Right renal cortex interstitium (tissue), 3 donors: ENCODE data around the gene PGS1. TPM values are rescaled to one million over a fixed set of nuclear protein-coding genes. Genes with fewer than 3 reads are reported as not detected.
"Not testable (repeated sequence)": the region's sequence is repeated elsewhere in the genome, so short reads cannot be mapped to it uniquely, and the experiment has no call there.

ENCODE experiments used
- DNase-seq, 3 donors: peaks; one replicate each; pipeline ENCODE4 v3.0.0-alpha.2; 2013; ENCODE audit warnings: low read depth in 3 of 3, low spot score in 2 of 3
- polyA plus RNA-seq, 3 donors: library from polyadenylated mRNA; unstranded; fragments of 120-200 nt; gene quantifications; one replicate each; pipeline ENCODE4 v1.2.1, GENCODE V29; 2013; ENCODE audit not compliant: insufficient read length in 3 of 3

Gene PGS1
- polyA plus RNA-seq = 10 to 100 TPM; 38.8 to 41.3 (median 39.1) TPM

DNA sequence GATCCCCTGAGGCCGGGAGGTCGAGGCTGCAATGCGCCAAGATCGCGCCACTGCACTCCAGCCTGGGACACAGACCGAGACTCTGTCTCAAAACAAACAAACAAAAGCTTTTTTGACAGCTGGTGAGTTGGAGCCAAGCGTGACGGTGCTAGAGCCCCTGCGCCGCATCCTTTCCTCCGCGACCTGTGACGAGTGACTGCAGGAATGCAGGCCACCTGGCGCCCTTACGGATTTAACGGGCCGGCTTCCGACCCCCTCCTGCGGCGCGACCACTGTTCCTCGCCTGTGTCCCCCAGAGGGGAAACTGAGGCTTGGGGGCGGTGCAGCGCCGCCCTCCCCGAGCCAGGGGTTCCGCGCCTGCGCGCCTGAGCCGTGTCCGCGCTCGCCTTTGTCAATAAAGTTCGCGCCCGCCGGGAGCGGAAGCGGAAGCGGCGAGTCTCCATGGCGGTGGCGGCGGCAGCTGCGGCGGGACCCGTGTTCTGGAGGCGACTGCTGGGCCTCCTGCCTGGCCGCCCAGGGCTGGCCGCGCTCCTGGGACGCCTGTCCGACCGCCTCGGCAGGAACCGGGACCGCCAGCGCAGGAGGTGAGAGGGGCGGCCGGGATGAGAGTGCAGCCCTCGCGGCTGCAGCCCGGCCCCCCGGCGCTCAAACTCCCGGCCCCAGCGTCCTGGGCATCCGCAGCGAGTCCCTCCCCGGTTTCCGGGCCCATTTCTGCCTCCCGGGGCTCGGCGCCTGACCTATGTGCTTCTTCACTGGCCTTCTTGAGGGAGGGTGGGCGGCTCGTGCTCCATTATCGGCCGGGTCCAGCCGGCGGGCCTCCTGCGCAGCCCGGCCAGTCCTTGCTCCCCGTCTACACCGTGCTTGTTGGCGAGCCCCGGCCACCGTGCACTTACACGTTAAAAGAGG, at the start of gene PGS1:
Gene PGS1 (plus strand): TSS at position 425 of the 906 bp plus-strand sequence. CDS start 17 bp downstream, at position 442.
- DNase-seq = peak in 1 of 3 donors; percentile 47

DNA sequence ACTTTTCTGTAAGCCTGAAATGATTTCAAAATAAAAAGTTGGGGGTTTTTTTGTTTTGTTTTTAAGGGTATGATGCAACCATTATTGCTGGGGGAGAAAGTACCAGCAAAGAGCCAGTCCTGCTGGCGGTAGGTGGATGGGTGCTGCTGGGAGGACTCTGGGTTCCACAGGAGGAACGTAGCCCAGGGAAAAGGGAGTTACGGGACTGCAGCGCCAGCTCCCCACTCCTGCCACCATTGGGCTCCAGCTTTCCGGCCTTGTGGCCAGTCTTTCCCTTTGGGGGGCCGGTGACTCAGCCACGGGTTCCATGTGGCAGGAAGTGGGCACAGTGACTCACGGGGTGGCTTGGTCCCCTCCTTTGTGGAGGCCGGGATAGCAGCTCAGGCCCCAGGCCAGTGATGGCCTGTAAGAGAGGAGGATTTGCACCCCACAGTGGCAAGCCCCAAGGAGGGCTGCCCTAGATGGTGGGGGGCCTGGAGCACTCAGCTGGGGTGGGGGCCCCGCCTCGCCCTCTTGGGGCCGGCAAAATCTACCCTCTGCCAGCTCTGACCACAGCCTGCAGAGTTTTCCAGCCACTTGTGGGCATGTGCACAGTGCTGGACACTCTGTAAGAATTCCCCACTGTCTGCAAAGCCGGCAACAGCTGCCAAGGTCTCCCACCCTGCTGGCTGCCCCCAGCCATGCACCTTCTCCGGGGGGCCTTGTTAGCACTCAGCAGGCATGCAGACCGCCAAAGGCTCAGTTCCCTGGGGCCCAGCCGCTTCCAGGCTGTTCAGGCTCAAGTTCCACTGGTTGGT, 49.0 kb upstream of the PGS1 start:
- no peak for DNase-seq

- no peak for DNase-seq
Observed at GRCh38 chr17:78330570-78331224, 47.8 kb upstream of the PGS1 start.

DNA sequence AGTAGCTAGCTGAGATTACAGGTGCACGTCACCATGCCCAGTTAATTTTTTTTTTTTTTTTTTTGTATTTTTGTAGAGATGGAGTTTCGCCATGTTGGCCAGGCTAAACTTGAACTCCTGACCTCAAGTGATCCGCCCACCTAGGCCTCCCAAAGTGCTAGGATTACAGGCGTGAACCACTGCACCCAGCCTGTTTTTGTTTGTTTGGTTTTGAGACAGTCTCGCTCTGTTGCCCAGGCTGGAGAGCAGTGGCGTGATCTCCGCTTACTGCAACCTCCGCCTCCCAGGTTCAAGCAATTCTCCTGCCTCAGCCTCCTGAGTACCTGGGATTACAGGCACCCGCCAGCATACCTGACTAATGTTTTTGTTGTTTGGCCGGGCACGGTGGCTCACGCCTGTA, 47.1 kb upstream of the PGS1 start:
- not testable (repeated sequence) for DNase-seq

- DNase-seq = no peak
Observed at GRCh38 chr17:78332991-78333390, 45.5 kb upstream of the PGS1 start.

GRCh38 chr17:78335209-78335608, 43.2 kb upstream of the PGS1 start:
- DNase-seq = no peak

DNA sequence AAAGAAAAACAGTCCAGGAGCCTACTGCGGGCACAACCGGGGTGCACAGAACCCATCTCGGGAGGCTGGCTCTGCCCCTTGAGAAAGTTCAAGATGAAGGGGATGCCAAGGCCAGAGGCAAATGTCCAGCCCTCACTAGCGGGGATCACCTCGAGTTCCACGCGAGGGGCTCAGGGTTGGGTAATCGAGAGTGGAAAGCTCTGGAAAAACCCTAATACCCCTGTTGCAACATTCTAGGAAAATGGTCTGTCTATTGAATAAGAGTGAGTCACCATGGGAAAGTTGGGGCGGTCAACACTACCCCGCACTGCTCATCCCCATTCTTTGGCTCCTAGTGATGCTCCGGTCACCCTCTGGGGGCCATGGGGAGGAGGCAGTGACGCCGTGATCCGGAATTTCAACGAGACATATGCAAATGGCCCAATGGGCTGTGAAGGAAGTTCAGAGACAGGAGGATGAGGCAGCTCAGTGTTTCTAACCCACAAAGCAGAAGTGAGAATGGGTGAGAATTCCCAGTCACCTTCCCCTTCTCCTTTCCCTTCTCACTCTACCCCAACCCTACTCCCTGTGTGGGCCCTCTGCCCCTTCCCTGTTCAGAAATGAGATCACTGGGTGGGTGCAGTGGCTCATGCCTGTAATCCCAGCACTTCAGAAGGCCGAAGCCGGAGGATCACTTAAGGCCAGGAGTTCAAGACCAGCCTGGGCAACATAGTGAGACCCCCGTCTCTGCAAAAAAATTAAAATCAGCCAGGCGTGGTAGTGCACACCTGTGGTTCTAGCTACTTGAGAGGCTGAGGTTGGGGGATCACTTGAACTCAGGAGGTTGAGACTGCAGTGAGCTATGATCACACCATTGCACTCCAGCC, 41.0 kb upstream of the PGS1 start:
- DNase-seq = no peak

DNA sequence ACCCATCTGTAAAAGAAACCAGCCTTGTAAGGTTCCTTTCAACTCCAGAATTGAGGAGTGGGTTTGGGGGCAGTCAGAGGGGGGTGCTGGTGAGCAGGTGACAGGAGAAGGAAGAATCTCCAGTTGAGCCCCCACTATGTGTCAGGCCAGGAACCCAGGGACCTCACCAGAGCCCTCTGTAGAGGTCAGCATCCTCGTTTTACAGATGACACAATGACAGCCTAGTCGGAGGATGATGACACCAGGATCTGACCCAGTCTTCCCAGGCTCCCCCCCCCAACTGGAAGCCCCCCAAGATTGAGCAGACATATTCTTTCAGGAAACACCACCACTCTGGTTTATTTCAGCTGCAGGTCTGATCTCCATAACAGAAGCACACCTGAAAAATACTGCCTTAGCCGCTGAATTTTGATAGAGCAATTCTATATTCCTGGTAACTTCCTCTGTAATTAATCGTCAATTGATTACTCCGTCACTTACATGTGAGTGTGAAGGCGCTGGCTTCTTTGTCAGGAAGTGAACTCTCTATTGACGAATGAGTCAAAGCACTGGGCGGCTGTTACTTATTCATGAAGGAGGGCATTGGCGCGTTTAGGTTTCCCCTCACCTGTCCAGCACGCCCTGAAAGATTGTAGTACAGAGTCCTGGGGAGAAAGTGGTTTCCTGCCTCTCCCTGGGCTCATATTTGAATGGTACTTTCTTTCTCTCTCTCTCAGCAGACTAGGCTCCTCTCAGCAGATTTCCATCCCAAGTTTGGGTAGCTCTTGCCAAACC, 39.8 kb upstream of the PGS1 start:
- no peak for DNase-seq

GRCh38 chr17:78340183-78340955, 38.1 kb upstream of the PGS1 start:
- DNase-seq = no peak

DNA sequence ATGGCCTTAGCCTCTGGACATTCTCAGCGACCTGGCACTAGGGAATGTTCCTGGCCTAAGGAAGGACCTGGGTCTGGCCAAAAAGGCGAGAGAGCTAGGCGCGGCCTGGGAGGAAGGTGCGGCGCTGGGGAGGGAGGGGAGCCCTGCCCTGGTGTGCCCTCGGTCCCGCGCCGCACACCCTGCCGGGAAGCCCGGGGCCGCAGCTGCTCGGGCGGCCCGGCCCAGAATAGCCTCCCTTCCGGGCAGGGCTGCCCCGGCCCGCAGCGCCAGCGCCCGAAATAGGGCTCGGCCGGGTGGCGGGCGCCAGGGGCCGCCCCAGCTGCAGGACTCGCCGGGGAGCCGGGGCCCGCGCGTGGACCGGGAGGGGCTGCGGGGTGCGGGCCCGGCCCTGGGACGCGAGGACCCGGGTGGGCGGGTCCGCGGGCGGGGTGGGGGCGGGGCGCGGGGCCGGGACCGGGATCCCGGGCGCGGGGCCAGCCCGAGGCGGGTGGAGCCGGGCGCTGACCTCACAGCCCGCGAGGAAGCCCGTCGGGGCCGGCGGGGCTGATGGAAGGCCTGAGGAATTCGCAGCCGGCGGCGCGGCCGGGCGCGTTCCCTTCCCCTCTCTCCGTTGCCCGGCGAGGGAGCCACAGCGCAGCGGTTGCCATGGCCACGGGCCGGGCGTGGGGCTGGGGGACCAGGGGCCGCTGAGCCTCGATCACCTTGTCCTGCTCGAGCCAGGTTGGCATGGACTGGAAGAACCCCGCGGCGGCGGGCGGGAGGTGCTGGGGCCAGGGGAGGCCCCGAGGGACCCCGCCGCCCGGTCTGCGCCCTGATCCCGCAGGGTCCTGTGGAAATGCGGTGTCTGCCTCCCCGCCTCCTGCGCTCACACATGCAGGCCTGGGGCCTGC, 36.6 kb upstream of the PGS1 start:
- DNase-seq = no peak

DNA sequence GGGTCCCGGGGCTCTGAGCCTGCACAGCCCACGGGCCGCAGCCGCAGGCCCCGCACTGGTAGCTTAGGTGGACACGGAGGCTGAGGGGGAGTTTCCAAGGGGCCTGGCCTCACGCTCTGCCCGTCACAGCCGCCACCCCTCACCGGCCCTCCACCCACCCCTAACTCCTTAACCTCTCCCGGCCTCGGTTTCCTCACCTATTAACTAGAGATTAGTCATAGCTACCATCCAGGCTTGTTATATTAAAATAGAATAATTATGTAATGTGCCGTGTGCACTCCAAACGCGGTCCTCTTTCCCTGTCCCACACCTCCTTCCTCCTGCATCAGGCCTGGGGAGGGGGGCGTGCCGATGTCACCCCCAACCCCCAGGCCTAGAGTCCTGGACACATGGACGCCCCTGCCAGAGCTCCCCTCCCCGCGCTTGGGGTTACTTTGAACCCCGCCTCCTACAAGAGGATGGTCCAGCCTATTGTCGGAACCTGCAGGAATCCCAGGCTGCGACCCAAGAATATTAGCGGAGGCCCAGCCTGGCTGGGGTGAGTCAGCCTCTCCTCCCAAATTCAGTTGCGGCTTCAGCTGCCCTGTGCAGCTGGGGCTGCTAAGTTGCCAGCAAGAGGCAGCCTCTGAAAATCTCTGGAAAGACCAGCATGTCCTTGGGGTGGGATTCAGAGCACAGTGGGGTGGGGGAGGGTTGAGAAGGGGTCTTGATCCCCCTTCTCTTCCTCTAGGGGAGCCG, 35.8 kb upstream of the PGS1 start:
- no peak for DNase-seq

DNA sequence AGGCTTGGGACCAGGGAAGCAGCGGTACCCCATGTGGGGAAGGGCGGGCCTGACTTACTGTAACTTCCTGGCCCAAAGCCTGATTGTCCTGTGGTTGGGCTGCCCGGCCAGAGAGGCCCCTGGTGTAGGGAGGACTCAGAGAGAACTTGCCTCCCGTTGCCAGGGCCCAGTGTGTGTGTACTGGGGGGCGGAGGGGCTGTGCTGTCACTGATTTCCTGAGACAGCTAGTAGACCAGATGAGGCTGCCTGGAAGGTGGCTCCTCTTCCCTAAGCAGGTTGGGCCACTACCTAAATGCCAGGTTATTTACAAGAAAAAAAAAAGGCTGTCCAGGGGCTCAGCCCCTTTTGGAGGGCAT, 35.3 kb upstream of the PGS1 start:
- no peak for DNase-seq

DNA sequence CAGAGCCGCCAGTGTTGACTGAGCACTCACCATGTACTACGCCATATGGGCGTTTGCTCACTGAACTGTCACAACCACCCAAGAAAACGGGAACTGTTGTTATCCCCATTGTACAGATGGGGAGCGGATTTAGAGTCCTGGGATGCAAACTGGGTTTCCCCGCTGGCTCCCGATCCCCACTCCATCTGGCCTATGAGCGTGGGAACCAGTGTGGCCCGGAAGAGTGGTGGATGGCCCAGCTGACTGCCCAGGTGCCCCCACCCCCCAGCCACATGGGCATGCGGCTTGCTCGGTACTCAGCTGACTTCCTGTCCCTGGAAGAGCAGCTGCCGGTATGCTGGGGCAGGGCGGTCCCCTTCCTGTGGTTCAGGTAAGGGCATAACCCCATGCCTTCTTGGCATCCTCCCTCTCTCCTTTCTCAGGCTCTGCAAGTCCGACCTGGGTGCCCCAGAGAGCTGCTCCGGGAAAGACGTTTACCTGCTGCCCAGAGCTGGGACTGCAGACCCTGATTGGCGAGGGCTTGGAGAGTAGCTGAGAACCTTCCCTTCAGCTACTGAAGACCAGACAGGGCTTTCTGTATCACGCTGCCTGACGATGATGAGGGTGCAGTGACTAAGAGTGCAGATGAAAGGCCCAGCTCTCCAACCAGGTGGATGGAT, 34.8 kb upstream of the PGS1 start:
- no peak for DNase-seq

DNA sequence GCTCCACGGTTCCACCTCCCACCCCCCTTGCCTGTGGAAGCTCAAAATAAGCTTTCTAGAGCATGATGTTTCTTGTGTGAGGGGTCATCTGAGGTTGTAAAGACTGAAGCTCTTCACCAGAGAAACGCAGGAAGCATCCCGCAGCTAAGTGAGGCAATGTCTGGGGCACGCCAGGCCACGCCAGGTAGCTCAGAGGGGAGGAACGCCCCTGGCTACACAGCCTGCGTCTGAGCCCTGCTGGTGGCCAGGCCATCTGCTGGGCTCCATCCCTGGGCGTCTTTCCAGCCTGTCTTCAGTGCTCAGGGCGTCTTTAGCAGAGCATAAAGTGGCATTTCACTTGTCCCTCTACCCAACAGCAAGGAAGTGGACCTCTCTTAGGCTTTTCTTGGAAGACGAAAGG, 33.8 kb upstream of the PGS1 start:
- no peak for DNase-seq

- DNase-seq = no peak
Observed at GRCh38 chr17:78345172-78345571, 33.3 kb upstream of the PGS1 start.

DNA sequence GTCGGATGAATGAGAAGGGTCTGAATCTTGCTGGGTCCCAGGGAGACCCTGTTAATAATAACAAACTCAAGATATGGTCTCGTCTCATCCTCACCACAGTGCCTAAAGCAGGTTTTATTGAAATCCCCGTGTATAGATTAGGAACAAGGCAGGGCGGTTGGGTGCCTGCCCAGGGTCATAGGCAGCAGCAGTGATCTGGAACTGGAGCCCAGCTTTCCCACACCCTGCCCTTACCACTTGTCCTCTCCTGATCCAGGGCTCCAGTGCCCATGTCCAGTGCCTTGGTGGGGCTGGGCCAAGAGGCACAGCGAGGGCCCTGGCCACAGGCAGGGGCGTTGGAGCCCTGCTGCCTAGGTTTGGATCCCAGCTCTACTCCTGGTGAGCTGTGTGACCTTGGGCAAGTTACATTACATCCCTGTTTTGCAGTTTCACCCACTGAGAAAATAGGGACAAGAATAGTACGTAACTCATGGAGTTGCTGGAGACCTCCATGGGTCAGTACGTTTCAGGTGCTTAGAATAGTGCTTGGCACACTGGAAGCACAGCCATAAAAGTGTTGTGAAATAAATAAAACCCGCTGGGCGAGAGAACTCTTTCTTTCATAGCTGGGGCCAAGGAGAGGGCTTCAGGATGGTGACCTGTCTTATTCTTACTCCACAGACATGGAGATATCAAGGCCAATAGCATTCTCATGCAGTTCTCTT, 32.5 kb upstream of the PGS1 start:
- no peak for DNase-seq
